Hematopoietic multipotent progenitor cell treated with erythropoietin and hydrocortisone succinate and interleukin-3 and kit ligand, for 6 days (in vitro differentiated cells): ENCODE measurements around the gene FFAR1.

Source experiments
- DNase-seq: peaks from one replicate; pipeline ENCODE4 v3.0.0-alpha.2; 2015

Gene FFAR1

GRCh38 chr19:35316560-35316959 lies 31.1 kb upstream of the FFAR1 start:
- DNase-seq: no peak

- no peak for DNase-seq
Measured at GRCh38 chr19:35317464-35318043, 30.1 kb upstream of the FFAR1 start.

- DNase-seq: no peak
Measured at GRCh38 chr19:35318679-35319448, 28.8 kb upstream of the FFAR1 start.

- peak; percentile 13 for DNase-seq
Measured at GRCh38 chr19:35320065-35320713, 27.5 kb upstream of the FFAR1 start.

GRCh38 chr19:35321291-35321690 lies 26.4 kb upstream of the FFAR1 start:
- DNase-seq: no peak

- DNase-seq: no peak
Measured at GRCh38 chr19:35322014-35322413, 25.7 kb upstream of the FFAR1 start.

- DNase-seq: peak; percentile 27
Measured at GRCh38 chr19:35327642-35328041, 20.1 kb upstream of the FFAR1 start.

GRCh38 chr19:35328851-35329285 lies 18.8 kb upstream of the FFAR1 start, which contains the start of gene CD22:
Gene CD22, plus strand, starts transcription at chr19:35329187. Its CDS starts 2,854 bp downstream, at chr19:35332041.
- peak; percentile 50 for DNase-seq

- no peak for DNase-seq
Measured at GRCh38 chr19:35329323-35329722, 18.4 kb upstream of the FFAR1 start.

GRCh38 chr19:35330475-35330874 lies 17.2 kb upstream of the FFAR1 start:
- peak; percentile 40 for DNase-seq

- DNase-seq: no peak
Measured at GRCh38 chr19:35331551-35332214, 16.0 kb upstream of the FFAR1 start.

- DNase-seq: no peak
Measured at GRCh38 chr19:35332817-35333216, 14.9 kb upstream of the FFAR1 start.

GRCh38 chr19:35334144-35334753 lies 13.5 kb upstream of the FFAR1 start:
- no peak for DNase-seq

GRCh38 chr19:35336166-35336955 lies 11.3 kb upstream of the FFAR1 start:
- no peak for DNase-seq

- no peak for DNase-seq
Measured at GRCh38 chr19:35337097-35337983, 10.4 kb upstream of the FFAR1 start.

- DNase-seq: no peak
Measured at GRCh38 chr19:35337984-35338296, 9.8 kb upstream of the FFAR1 start.

GRCh38 chr19:35340431-35340830 lies 7.3 kb upstream of the FFAR1 start:
- no peak for DNase-seq

- DNase-seq: no peak
Measured at GRCh38 chr19:35341006-35341405, 6.7 kb upstream of the FFAR1 start.

GRCh38 chr19:35341565-35342225 lies 6.0 kb upstream of the FFAR1 start:
- DNase-seq: no peak

GRCh38 chr19:35342430-35342829 lies 5.3 kb upstream of the FFAR1 start:
- no peak for DNase-seq
